Spleen (tissue), 11 donors: ENCODE measurements around the gene VGLL4. TPM values are rescaled to one million over a fixed set of nuclear protein-coding genes. Genes with fewer than 3 reads are reported as not detected.

Experiments
- DNase-seq: peaks from one replicate; pipeline ENCODE4 v3.0.0-alpha.2; 2020
- H3K27ac ChIP-seq, 8 donors: fragments of 200-600 bp; sonication (generic) in 7 of 8; 1 replicate in 4 of 8; 2 replicates in 4 of 8; pipeline versions ENCODE4 v1.5.0 to v1.8.0; 2016 to 2021; ENCODE audit warnings: inconsistent platforms in 4 of 8, mild to moderate bottlenecking in 4 of 8, moderate library complexity in 1 of 8
- H3K27me3 ChIP-seq, 7 donors: fragments of 200-600 bp; sonication (generic) in 6 of 7; replicated peaks in 1 of 7; 1 replicate in 4 of 7; 2 replicates in 3 of 7; pipeline versions ENCODE4 v1.5.0 to v1.8.0; 2016 to 2021; ENCODE audit warnings: inconsistent platforms in 3 of 7, mild to moderate bottlenecking in 1 of 7
- H3K36me3 ChIP-seq, 6 donors: fragments of 200-600 bp; sonication (generic) in 5 of 6; 1 replicate in 4 of 6; 2 replicates in 2 of 6; pipeline versions ENCODE4 v1.5.0 to v1.8.0; 2016 to 2021; ENCODE audit warnings: inconsistent platforms in 2 of 6
- H3K4me1 ChIP-seq, 6 donors: fragments of 200-600 bp; sonication (generic) in 5 of 6; 1 replicate in 3 of 6; 2 replicates in 3 of 6; pipeline versions ENCODE4 v1.5.0 to v1.8.0; 2016 to 2021; ENCODE audit warnings: inconsistent platforms in 3 of 6
- H3K4me3 ChIP-seq, 8 donors: fragments of 200-600 bp; sonication (generic) in 7 of 8; 1 replicate in 4 of 8; 2 replicates in 4 of 8; pipeline versions ENCODE4 v1.5.0 to v1.8.0; 2016 to 2021; ENCODE audit warnings: inconsistent platforms in 4 of 8, mild to moderate bottlenecking in 4 of 8, moderate library complexity in 2 of 8
- H3K9me3 ChIP-seq, 8 donors: fragments of 200-600 bp; sonication (generic) in 7 of 8; 1 replicate in 4 of 8; 2 replicates in 4 of 8; pipeline versions ENCODE4 v1.5.0 to v1.8.0; 2016 to 2021; ENCODE audit warnings: inconsistent platforms in 4 of 8
- CTCF ChIP-seq, 11 experiments: fragments of 200-600 bp in 7 of 11; fragments of 450-650 bp in 4 of 11; sonication (generic) in 4 of 11; IDR thresholded peaks in 8 of 11; conservative IDR thresholded peaks in 3 of 11; 1 replicate in 7 of 11; 2 replicates in 4 of 11; pipeline versions ENCODE4 v1.4.0 to v1.8.0; 2016 to 2021; ENCODE audit warnings: antibody characterized with exemption in 11 of 11, inconsistent platforms in 4 of 11, mild to moderate bottlenecking in 1 of 11
- POLR2A ChIP-seq, 3 donors: fragments of 450-650 bp; IDR thresholded peaks; one replicate each; pipeline ENCODE4 v1.5.1; 2017; ENCODE audit warnings: antibody characterized with exemption in 3 of 3, mild to moderate bottlenecking in 1 of 3
- POLR2AphosphoS5 ChIP-seq, 3 donors: sonication (generic); formaldehyde crosslinking; IDR thresholded peaks; one replicate each; pipeline ENCODE4 v1.5.1; 2017; ENCODE audit warnings: antibody characterized with exemption in 3 of 3
- WGBS, 5 donors: extraction: QIAGEN DNeasy Blood & Tissue Kit in 3 of 5; methylation state at CpG; one replicate each; pipeline versions ENCODE4 v1.1.5 to v1.1.7; 2013 to 2018; 5-methylcytosine and 5-hydroxymethylcytosine counted together
- intact Hi-C: fragments of 100-400 bp; cut with DNase I; formaldehyde crosslinking; loops from one replicate; pipeline ENCODE4 v1.15.0; 2023; ENCODE audit warnings: low total_unique reads
- polyA plus RNA-seq, 3 donors: library from polyadenylated mRNA; stranded (reverse); fragments of 200-250 nt; gene quantifications; one replicate each; pipeline ENCODE4 v1.2.1, GENCODE V29; 2013
- total RNA-seq, 7 donors: library from RNA; depleted of rRNA in 3 of 7; stranded (reverse); fragments of >200 nt in 3 of 7; fragmentation: NEBNext Ultra II Directional in 4 of 7; extraction: Animal tissue kit (Norgen Biotek cat#: 25700) in 4 of 7; gene quantifications; one replicate each; pipeline versions ENCODE4 v1.1.0 to v1.2.1, GENCODE V29; 2016 to 2021
- donor health status: healthy with polysubstance abuse.
- donor health status: DM: no; HTN: no; CAD: no; lungs with moderate emphysema.
- donor health status: DM: no; HTN: no; CAD: no.
- donor health status: Bipolar disorder and iron deficiency.
- donor health status: healthy.
- donor health status: DM: no; HTN: no; CAD: no.
- donor health status: DM: yes; HTN: yes; CAD: no.

VGLL4 gene
- total and polyA plus RNA-seq, 10 donors, result 13.5 to 80.2 (median 50.8) TPM

- DNase-seq, result no peak
- H3K4me1 ChIP-seq, result peaks cover 0 to 45% (median 25%) of the 10 kb centered on the region in 6 donors
- peak in 1 of 3 donors; percentile 28 for TF ChIP-seq POLR2AphosphoS5 (IDR thresholded peaks at IDR 0.05)
- no peak for TF ChIP-seq CTCF (IDR thresholded peaks at IDR 0.05 in 8 of 11, conservative IDR thresholded peaks at IDR 0.05 in 3 of 11)
- no peak for TF ChIP-seq POLR2A (IDR thresholded peaks at IDR 0.05)
- H3K27ac ChIP-seq, result peak overlapping the region in 3 of 8 donors; percentile 47 to 70 (median 62)
- H3K4me3 ChIP-seq, result no peak overlapping the region
- H3K27me3 ChIP-seq, result no peaks in the 10 kb centered on the region
- no peaks in the 10 kb centered on the region for H3K9me3 ChIP-seq
- H3K36me3 ChIP-seq, result peaks cover 0 to 77% (median 29%) of the 10 kb centered on the region in 6 donors
- intact Hi-C loops, result no loop called here
- WGBS, 5 donors, result 87 to 94% (median 92%) methylated on average over 13 to 27 of the region's 27 CpGs
Measured at GRCh38 chr3:11567516-11568467, 75.9 kb downstream of the VGLL4 start.

- no peak for DNase-seq
- no peak overlapping the region for H3K27ac ChIP-seq
- no peak overlapping the region for H3K4me3 ChIP-seq
- TF ChIP-seq POLR2A (IDR thresholded peaks at IDR 0.05) (no peak), POLR2AphosphoS5 (IDR thresholded peaks at IDR 0.05) (peak in 1 of 3 donors; percentile 40)
- H3K4me1 ChIP-seq, result peaks cover 0 to 53% (median 27%) of the 10 kb centered on the region in 6 donors
- WGBS, 5 donors, result 90 to 94% (median 93%) methylated on average over 16 to 17 of the region's 17 CpGs
- intact Hi-C loops, result no loop called here
- H3K27me3 ChIP-seq, result no peaks in the 10 kb centered on the region
- H3K36me3 ChIP-seq, result peaks cover 0 to 80% (median 33%) of the 10 kb centered on the region in 6 donors
- H3K9me3 ChIP-seq, result no peaks in the 10 kb centered on the region
Measured at GRCh38 chr3:11566916-11567315, 76.8 kb downstream of the VGLL4 start.

GRCh38 chr3:11566478-11566877 lies 77.2 kb downstream of the VGLL4 start:
- peaks cover 0 to 55% (median 26%) of the 10 kb centered on the region in 6 donors for H3K4me1 ChIP-seq
- no peaks in the 10 kb centered on the region for H3K9me3 ChIP-seq
- H3K36me3 ChIP-seq, result peaks cover 0 to 85% (median 33%) of the 10 kb centered on the region in 6 donors
- H3K27ac ChIP-seq, result no peak overlapping the region
- DNase-seq, result no peak
- H3K27me3 ChIP-seq, result no peaks in the 10 kb centered on the region
- TF ChIP-seq POLR2AphosphoS5 (IDR thresholded peaks at IDR 0.05), result peak in 2 of 3 donors; percentile 20 to 39
- TF ChIP-seq POLR2A (IDR thresholded peaks at IDR 0.05), result no peak
- 95 to 98% (median 97%) methylated on average over 20 of the region's 20 CpGs for WGBS, 5 donors
- intact Hi-C loops, result no loop called here
- no peak overlapping the region for H3K4me3 ChIP-seq

GRCh38 chr3:11565932-11566331 lies 77.8 kb downstream of the VGLL4 start:
- intact Hi-C loops, result no loop called here
- Histone ChIP-seq H3K27me3 (no peaks in the 10 kb centered on the region), H3K27ac (no peak overlapping the region), H3K36me3 (peaks cover 0 to 90% (median 33%) of the 10 kb centered on the region in 6 donors), H3K9me3 (no peaks in the 10 kb centered on the region), H3K4me1 (peaks cover 0 to 55% (median 24%) of the 10 kb centered on the region in 6 donors), H3K4me3 (no peak overlapping the region)
- DNase-seq, result no peak
- no peak for TF ChIP-seq POLR2AphosphoS5 (IDR thresholded peaks at IDR 0.05)
- WGBS, 5 donors, result 94 to 98% (median 97%) methylated on average over 9 of the region's 9 CpGs

GRCh38 chr3:11565492-11565891 lies 78.2 kb downstream of the VGLL4 start:
- TF ChIP-seq POLR2AphosphoS5 (IDR thresholded peaks at IDR 0.05), result peak; percentile 6 to 46 (median 6)
- no peak for TF ChIP-seq POLR2A (IDR thresholded peaks at IDR 0.05)
- 87 to 98% (median 96%) methylated on average over 12 of the region's 12 CpGs for WGBS, 5 donors
- intact Hi-C loops, result no loop called here
- Histone ChIP-seq H3K4me1 (peaks cover 0 to 55% (median 23%) of the 10 kb centered on the region in 6 donors), H3K27me3 (no peaks in the 10 kb centered on the region), H3K27ac (no peak overlapping the region), H3K4me3 (no peak overlapping the region), H3K36me3 (peaks cover 0 to 95% (median 34%) of the 10 kb centered on the region in 6 donors), H3K9me3 (no peaks in the 10 kb centered on the region)
- DNase-seq, result no peak

- intact Hi-C loops, result no loop called here
- H3K36me3 ChIP-seq, result peaks cover 0 to 96% (median 34%) of the 10 kb centered on the region in 6 donors
- no peak overlapping the region for H3K4me3 ChIP-seq
- 92 to 94% (median 93%) methylated on average over 12 to 16 of the region's 16 CpGs for WGBS, 5 donors
- H3K4me1 ChIP-seq, result peaks cover 0 to 55% (median 25%) of the 10 kb centered on the region in 6 donors
- peak; percentile 59 for DNase-seq
- H3K27me3 ChIP-seq, result no peaks in the 10 kb centered on the region
- H3K9me3 ChIP-seq, result no peaks in the 10 kb centered on the region
- TF ChIP-seq CTCF (IDR thresholded peaks at IDR 0.05 in 8 of 11, conservative IDR thresholded peaks at IDR 0.05 in 3 of 11), result no peak
- no peak overlapping the region for H3K27ac ChIP-seq
Measured at GRCh38 chr3:11565072-11565471, 78.6 kb downstream of the VGLL4 start.
